Measurements from ENCODE around the gene ARID1B. TPM values are rescaled to one million over a fixed set of nuclear protein-coding genes. Genes with fewer than 3 reads are reported as not detected.

ARID1B gene
- total and polyA plus RNA-seq, 2 of the 4 experiments (the other 2 are of a cell fraction): 14.5 to 20.1 TPM

- no TSS peak for BruUV-seq (replicated peaks)
Measured at GRCh38 chr6:156885562-156885961, 108.4 kb downstream of the ARID1B start.

More at GRCh38 chr6:156885562-156885961, 108.4 kb downstream of the ARID1B start:
- H3K56ac ChIP-seq (ENCODE audit: extremely low read depth, insufficient read depth, low read length): no peak overlapping the region
- no peak overlapping the region for H2BK20ac ChIP-seq (ENCODE audit: low read depth, low read length)
- CTCF ChIA-PET: no interaction called here
- H3K27me3 ChIP-seq (ENCODE audit: control insufficient read depth, insufficient read depth, low read length): no peaks in the 10 kb centered on the region
- no peak overlapping the region for H2BK5ac ChIP-seq (ENCODE audit: low read depth, low read length, poor library complexity, severe bottlenecking)
- no peak overlapping the region for H2BK15ac ChIP-seq (ENCODE audit: low read depth, low read length)
- no peak overlapping the region for H2AK9ac ChIP-seq (replicated peaks; ENCODE audit: low read depth, low read length, poor library complexity)
- no peak overlapping the region for H4K8ac ChIP-seq (ENCODE audit: low read depth in 2 of 2, low read length in 2 of 2)
- H3K9me1 ChIP-seq (ENCODE audit: insufficient read depth, low read length): peaks cover 5% of the 10 kb centered on the region; the same call in 1 of the 2 replicates
- H4K5ac ChIP-seq (ENCODE audit: low read depth, low read length): no peak overlapping the region
- dilution Hi-C loops (cut with HindIII; ENCODE audit: low sequenced_read_pairs, unreplicated experiment): no loop called here
- H3K23ac ChIP-seq (ENCODE audit: low read depth, low read length): no peak overlapping the region
- peaks cover 48 to 67% of the 10 kb centered on the region in 2 experiments for H3K79me1 ChIP-seq (ENCODE audit: low read depth in 1 of 2, low read length in 2 of 2)
- H3K36me3 ChIP-seq (ENCODE audit: control insufficient read depth, insufficient read depth, low read length): no peaks in the 10 kb centered on the region
- no peak overlapping the region for H3K14ac ChIP-seq (replicated peaks; ENCODE audit: low read depth, low read length)
- H2AFZ ChIP-seq (replicated peaks; ENCODE audit: low read length, poor library complexity): no peak overlapping the region
- H3K18ac ChIP-seq (ENCODE audit: low read depth, low read length): no peak overlapping the region
- H3K9ac ChIP-seq (ENCODE audit: low read depth, low read length): no peak overlapping the region
- TF ChIP-seq CHD1 (IDR thresholded peaks at IDR 0.05; ENCODE audit: low read depth, low read length) (no peak), NFE2L2 (IDR thresholded peaks at IDR 0.05; ENCODE audit: low read depth, low read length) (no peak), MAZ (IDR thresholded peaks at IDR 0.05; ENCODE audit: borderline replicate concordance, low read depth, low read length) (no peak), MXI1 (IDR thresholded peaks at IDR 0.05; ENCODE audit: borderline replicate concordance, low read depth, low read length) (no peak), MAFK (IDR thresholded peaks at IDR 0.05; ENCODE audit: low read depth, low read length) (no peak)
- no peak overlapping the region for H2BK120ac ChIP-seq (ENCODE audit: low read depth, low read length)
- H3K27ac ChIP-seq (ENCODE audit: insufficient read depth, low read length): no peak overlapping the region
- no peak overlapping the region for H3K4ac ChIP-seq (ENCODE audit: low read depth, low read length)
- peaks cover 10% of the 10 kb centered on the region for H3K4me1 ChIP-seq (ENCODE audit: control insufficient read depth, insufficient read depth, low read length)
- WGBS, 2 experiments (ENCODE audit: extremely low coverage in 2 of 2, insufficient read length in 1 of 2): no CpG with 5 or more reads among the region's 2 CpGs
- H3K9me3 ChIP-seq (ENCODE audit: control insufficient read depth, insufficient read depth, low read length): no peaks in the 10 kb centered on the region
- intact Hi-C loops (cut with micrococcal nuclease): loop anchor here (5.0 kb wide), 1 partner anchor 37 kb away; no protein-coding TSS in a partner anchor
- no peak overlapping the region for H3K4me3 ChIP-seq (ENCODE audit: insufficient read depth, low read depth, low read length)
- POLR2A ChIA-PET (ENCODE audit: unreplicated experiment): no interaction called here
- no peak for ATAC-seq (ENCODE audit: low read depth)
- in situ Hi-C loops (cut with MboI; ENCODE audit: low sequenced_read_pairs): no loop called here
- no peak overlapping the region for H4K91ac ChIP-seq (ENCODE audit: insufficient read depth, low read depth, low read length)
- no peak for DNase-seq
- H3K4me2 ChIP-seq (ENCODE audit: low read depth, low read length): no peak overlapping the region
- H2AK5ac ChIP-seq (ENCODE audit: low read depth, low read length): no peak overlapping the region
- H4K20me1 ChIP-seq (ENCODE audit: insufficient read depth, low read length): peaks cover 34% of the 10 kb centered on the region

Data from IMR-90 (cell line).